GM12801 (cell line): ENCODE data around the gene SNX12.

ENCODE experiments used
- TF ChIP-seq, protein P1 (sequence below): IDR thresholded peaks from one replicate; pipeline ENCODE4 v1.5.1; 2011; ENCODE audit warnings: control low read depth; ENCODE audit not compliant: insufficient read length; ENCODE audit errors: extremely low read depth

Gene SNX12

DNA sequence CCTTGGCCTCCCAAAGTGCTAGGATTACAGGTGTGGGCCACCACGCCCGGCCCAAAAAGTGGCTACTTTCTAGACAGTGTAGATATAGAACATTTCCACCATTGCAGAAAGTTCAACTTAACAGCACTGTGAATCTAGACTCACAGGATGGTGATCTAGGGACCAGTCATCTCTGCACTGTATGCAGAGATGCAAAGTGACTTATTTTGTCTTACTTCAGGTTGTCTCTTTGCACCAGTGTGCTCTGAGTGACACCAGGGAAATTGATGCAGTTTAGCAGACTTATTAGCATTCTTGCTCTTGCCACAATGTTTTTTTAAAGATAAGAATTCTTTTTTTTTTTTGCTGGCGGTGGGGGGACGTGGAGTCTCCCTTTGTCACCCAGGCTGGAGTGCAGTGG, 14.7 kb upstream of the SNX12 start:
- TF ChIP-seq, protein P1, sequence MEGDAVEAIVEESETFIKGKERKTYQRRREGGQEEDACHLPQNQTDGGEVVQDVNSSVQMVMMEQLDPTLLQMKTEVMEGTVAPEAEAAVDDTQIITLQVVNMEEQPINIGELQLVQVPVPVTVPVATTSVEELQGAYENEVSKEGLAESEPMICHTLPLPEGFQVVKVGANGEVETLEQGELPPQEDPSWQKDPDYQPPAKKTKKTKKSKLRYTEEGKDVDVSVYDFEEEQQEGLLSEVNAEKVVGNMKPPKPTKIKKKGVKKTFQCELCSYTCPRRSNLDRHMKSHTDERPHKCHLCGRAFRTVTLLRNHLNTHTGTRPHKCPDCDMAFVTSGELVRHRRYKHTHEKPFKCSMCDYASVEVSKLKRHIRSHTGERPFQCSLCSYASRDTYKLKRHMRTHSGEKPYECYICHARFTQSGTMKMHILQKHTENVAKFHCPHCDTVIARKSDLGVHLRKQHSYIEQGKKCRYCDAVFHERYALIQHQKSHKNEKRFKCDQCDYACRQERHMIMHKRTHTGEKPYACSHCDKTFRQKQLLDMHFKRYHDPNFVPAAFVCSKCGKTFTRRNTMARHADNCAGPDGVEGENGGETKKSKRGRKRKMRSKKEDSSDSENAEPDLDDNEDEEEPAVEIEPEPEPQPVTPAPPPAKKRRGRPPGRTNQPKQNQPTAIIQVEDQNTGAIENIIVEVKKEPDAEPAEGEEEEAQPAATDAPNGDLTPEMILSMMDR: no peak

DNA sequence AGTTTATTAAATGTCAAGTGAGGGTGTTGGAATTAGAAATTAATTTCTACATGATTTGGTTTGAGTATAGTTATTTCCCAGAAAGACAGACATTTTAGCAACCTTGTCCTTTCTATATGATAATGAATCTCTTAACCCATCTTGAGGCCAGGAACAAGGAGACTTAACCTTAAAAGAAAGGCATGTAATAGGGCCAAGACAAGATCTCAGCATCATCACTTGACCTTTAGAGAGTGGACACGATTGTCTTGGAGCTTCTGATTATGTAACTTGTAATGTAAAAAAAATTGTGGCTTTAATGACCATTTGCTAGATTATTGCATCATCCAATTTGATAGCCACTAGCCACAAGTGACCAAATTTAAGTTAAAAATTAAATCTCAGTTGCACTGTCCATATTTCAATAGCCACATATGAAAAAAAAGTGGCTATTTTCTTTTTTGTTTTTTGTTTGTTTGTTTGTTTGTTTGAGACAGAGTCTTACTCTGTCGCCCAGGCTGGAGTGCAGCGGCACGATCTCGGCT, 14.1 kb upstream of the SNX12 start:
- TF ChIP-seq, protein P1: no peak

GRCh38 chrX:71081330-71082123, 13.4 kb upstream of the SNX12 start:
- TF ChIP-seq, protein P1: no peak

DNA sequence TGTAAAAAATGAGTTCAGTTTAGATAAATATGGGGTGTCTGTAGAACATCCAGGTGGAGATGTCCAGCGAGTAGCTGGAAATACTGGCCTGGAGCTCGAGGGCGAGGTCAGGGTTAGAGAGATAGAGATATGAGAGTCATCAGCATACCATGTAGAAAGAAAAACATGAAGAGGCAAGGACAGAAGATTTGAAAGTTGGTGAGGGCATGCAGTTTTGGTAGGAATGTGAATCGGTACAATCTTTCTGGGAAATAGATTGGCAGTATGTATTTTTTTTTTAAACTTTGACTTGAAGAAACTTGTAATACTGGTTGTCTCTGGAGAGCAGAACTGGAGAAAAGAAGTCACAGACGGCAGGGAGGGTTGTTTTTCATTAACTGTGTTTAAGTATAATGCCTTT, 2.4 kb upstream of the SNX12 start:
- TF ChIP-seq, protein P1: no peak

GRCh38 chrX:71067712-71068043, 456 bp downstream of the SNX12 start:
- TF ChIP-seq, protein P1: no peak

- TF ChIP-seq, protein P1: no peak
Measured at GRCh38 chrX:71067089-71067488, 1.0 kb downstream of the SNX12 start.

GRCh38 chrX:71060127-71060526, 8.0 kb downstream of the SNX12 start:
- TF ChIP-seq, protein P1: no peak
